NT2/D1 (cell line): ENCODE measurements around the gene NGF.

Source experiments
- SUZ12 ChIP-seq: IDR thresholded peaks from 2 replicates; pipeline ENCODE4 v1.6.1; 2011; ENCODE audit not compliant: insufficient read length, insufficient read depth; ENCODE audit errors: extremely low read depth
- YY1 ChIP-seq: IDR thresholded peaks from 2 replicates; pipeline ENCODE4 v1.6.1; 2011; ENCODE audit not compliant: insufficient read length, insufficient read depth

DNA sequence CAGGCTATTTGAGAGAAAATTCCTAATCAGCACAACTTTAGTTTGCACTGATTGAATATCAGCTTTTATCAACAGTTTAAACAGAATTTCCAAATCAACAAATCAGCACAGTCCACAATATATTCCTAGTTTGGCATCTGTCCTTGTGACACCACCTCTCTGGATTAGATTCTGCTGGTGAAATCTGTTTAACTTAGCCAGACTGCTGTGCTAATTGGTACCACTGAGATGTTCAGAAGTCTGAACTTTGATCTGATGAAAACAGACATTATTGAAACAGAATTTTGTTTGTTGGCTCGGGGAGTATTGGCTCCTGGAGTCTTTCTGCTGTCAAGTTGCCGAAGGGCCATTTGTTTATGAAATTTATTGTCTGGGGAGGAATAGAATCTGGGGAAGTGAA is 17.0 kb upstream of the NGF start:
- no peak for TF ChIP-seq SUZ12
- TF ChIP-seq YY1 = no peak
